Activated T-helper 1 cell treated with anti-CD3 and anti-CD28 coated beads, Interleukin-12 subunit alpha, Interleukin-12 subunit beta, Interleukin-2, Interleukin-4 antibody, amounts not matched to agents 30 ng/mL and 10 ng/mL and 1 ng/mL, durations not matched to agents 14 hours and 24 hours and 36 hours (primary cell): ENCODE results near the gene KCTD2. TPM values are rescaled to one million over a fixed set of nuclear protein-coding genes. Genes with fewer than 3 reads are reported as not detected.

Experiments used
- DNase-seq: peaks from one replicate; pipeline ENCODE4 v3.0.0; 2021; ENCODE audit warnings: low spot score
- H3K27ac Mint-ChIP-seq: one replicate; pipeline ENCODE4 v1.8.0; 2021; ENCODE audit warnings: mild to moderate bottlenecking, mixed read lengths
- H3K27me3 Mint-ChIP-seq: one replicate; pipeline ENCODE4 v1.8.0; 2022; ENCODE audit warnings: mild to moderate bottlenecking, moderate library complexity, mixed read lengths; ENCODE audit not compliant: insufficient read depth
- H3K36me3 Mint-ChIP-seq: one replicate; pipeline ENCODE4 v1.8.0; 2021; ENCODE audit warnings: low read depth, mixed read lengths
- H3K4me1 Mint-ChIP-seq: one replicate; pipeline ENCODE4 v1.8.0; 2021; ENCODE audit warnings: low read depth, mixed read lengths
- H3K4me3 Mint-ChIP-seq: one replicate; pipeline ENCODE4 v1.8.0; 2021; ENCODE audit warnings: mild to moderate bottlenecking, moderate library complexity, mixed read lengths
- H3K9me3 Mint-ChIP-seq: one replicate; pipeline ENCODE4 v1.8.0; 2021; ENCODE audit warnings: mixed read lengths
- intact Hi-C: fragments of 100-400 bp; cut with micrococcal nuclease; formaldehyde crosslinking; loops from one replicate; pipeline ENCODE4 v1.15.1; 2024
- total RNA-seq: library from RNA; stranded (reverse); gene quantifications from 2 replicates; pipeline ENCODE4 v1.2.3, GENCODE V29; 2022

Gene KCTD2
- total RNA-seq, 1 donor from 2014 or later = 21.2 TPM

GRCh38 chr17:75088465-75089417 lies 41.7 kb downstream of the KCTD2 start:
- H3K27ac Mint-ChIP-seq = peak overlapping the region; percentile 42
- H3K9me3 Mint-ChIP-seq = no peaks in the 10 kb centered on the region
- H3K36me3 Mint-ChIP-seq = no peaks in the 10 kb centered on the region
- peak overlapping the region; percentile 80 for H3K4me3 Mint-ChIP-seq
- intact Hi-C loops = loop anchor here (5.0 kb wide), 2 partner anchors 41 to 106 kb away; partner anchors contain the start of genes ATP5PD and KCTD2
- DNase-seq = no peak
- no peaks in the 10 kb centered on the region for H3K27me3 Mint-ChIP-seq
- peaks cover 33% of the 10 kb centered on the region for H3K4me1 Mint-ChIP-seq

- H3K27ac Mint-ChIP-seq = no peak overlapping the region
- H3K9me3 Mint-ChIP-seq = no peaks in the 10 kb centered on the region
- intact Hi-C loops = no loop called here
- no peak overlapping the region for H3K4me3 Mint-ChIP-seq
- no peaks in the 10 kb centered on the region for H3K27me3 Mint-ChIP-seq
- no peaks in the 10 kb centered on the region for H3K36me3 Mint-ChIP-seq
- DNase-seq = no peak
- peaks cover 26% of the 10 kb centered on the region for H3K4me1 Mint-ChIP-seq
Observed at GRCh38 chr17:75090871-75091854, 44.1 kb downstream of the KCTD2 start.

GRCh38 chr17:75091855-75092327 lies 44.9 kb downstream of the KCTD2 start:
- no peak for DNase-seq
- Mint-ChIP-seq H3K27me3 (no peaks in the 10 kb centered on the region), H3K27ac (no peak overlapping the region), H3K9me3 (no peaks in the 10 kb centered on the region), H3K4me1 (peaks cover 20% of the 10 kb centered on the region), H3K4me3 (no peak overlapping the region), H3K36me3 (no peaks in the 10 kb centered on the region)
- intact Hi-C loops = no loop called here

- peaks cover 3% of the 10 kb centered on the region for H3K36me3 Mint-ChIP-seq
- H3K27me3 Mint-ChIP-seq = peaks cover 2% of the 10 kb centered on the region
- H3K9me3 Mint-ChIP-seq = no peaks in the 10 kb centered on the region
- no peak overlapping the region for H3K27ac Mint-ChIP-seq
- H3K4me3 Mint-ChIP-seq = no peak overlapping the region
- no peak for DNase-seq
- H3K4me1 Mint-ChIP-seq = peaks cover 19% of the 10 kb centered on the region
- intact Hi-C loops = no loop called here
Observed at GRCh38 chr17:75093548-75094158, 46.6 kb downstream of the KCTD2 start.

DNA sequence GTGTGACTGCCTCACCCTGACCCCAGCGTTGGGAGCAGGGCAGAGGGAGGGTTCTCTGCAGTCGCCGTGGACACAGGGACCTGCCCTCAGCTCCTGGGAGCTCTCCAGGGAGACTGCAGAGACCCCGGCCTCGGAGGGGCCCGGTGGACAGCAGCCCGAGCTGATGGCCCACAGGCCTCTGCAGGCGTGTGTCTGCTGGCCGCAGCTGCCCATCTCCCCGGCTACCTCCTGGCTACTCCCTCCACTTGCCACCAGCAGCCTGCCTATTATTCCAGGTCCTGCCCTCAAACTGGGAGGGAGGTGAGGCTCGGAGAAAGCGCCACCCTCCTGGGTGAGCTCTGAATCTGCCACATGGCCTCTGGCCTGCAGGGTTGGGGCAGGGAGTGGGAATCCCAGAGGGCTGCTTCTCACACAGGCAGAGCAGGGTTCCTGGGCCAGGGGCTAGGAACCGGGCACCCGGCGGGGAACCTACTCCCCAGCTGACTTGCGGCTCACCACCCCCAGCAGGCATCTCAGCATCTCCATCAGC lies 47.9 kb downstream of the KCTD2 start:
- DNase-seq = no peak
- no peak overlapping the region for H3K4me3 Mint-ChIP-seq
- peaks cover 9% of the 10 kb centered on the region for H3K4me1 Mint-ChIP-seq
- no peak overlapping the region for H3K27ac Mint-ChIP-seq
- intact Hi-C loops = no loop called here
- peaks cover 3% of the 10 kb centered on the region for H3K36me3 Mint-ChIP-seq
- H3K27me3 Mint-ChIP-seq = peaks cover 2% of the 10 kb centered on the region
- no peaks in the 10 kb centered on the region for H3K9me3 Mint-ChIP-seq

- H3K27ac Mint-ChIP-seq = no peak overlapping the region
- H3K9me3 Mint-ChIP-seq = no peaks in the 10 kb centered on the region
- intact Hi-C loops = no loop called here
- H3K36me3 Mint-ChIP-seq = peaks cover 3% of the 10 kb centered on the region
- H3K4me3 Mint-ChIP-seq = no peak overlapping the region
- no peak for DNase-seq
- peaks cover 2% of the 10 kb centered on the region for H3K27me3 Mint-ChIP-seq
- H3K4me1 Mint-ChIP-seq = peaks cover 9% of the 10 kb centered on the region
Observed at GRCh38 chr17:75096082-75096625, 49.1 kb downstream of the KCTD2 start.

DNA sequence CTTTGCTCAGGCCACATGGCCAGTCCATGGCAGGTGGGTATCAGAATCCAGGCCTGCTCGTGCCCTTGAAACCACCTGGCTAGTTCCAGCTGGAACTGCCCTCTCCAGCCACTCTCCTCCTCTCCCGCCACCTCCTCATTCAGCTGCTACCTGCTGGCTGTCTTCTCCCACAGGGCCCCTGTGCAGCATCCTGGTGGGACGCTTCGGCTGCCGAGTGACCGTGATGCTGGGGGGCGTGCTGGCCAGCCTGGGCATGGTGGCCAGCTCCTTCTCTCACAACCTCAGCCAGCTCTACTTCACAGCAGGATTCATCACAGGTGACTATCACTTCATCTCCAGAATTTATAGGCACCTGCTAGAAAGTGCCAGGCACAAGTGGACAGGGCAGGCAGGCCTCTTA lies 50.8 kb downstream of the KCTD2 start:
- Mint-ChIP-seq H3K36me3 (peaks cover 5% of the 10 kb centered on the region), H3K9me3 (no peaks in the 10 kb centered on the region), H3K27me3 (peaks cover 2% of the 10 kb centered on the region), H3K4me1 (no peaks in the 10 kb centered on the region), H3K27ac (no peak overlapping the region), H3K4me3 (no peak overlapping the region)
- intact Hi-C loops = no loop called here
- DNase-seq = no peak

GRCh38 chr17:75098861-75099260 lies 51.8 kb downstream of the KCTD2 start:
- DNase-seq = no peak
- Mint-ChIP-seq H3K9me3 (no peaks in the 10 kb centered on the region), H3K27ac (no peak overlapping the region), H3K4me1 (no peaks in the 10 kb centered on the region), H3K36me3 (peaks cover 5% of the 10 kb centered on the region), H3K27me3 (peaks cover 2% of the 10 kb centered on the region), H3K4me3 (no peak overlapping the region)
- intact Hi-C loops = no loop called here

DNA sequence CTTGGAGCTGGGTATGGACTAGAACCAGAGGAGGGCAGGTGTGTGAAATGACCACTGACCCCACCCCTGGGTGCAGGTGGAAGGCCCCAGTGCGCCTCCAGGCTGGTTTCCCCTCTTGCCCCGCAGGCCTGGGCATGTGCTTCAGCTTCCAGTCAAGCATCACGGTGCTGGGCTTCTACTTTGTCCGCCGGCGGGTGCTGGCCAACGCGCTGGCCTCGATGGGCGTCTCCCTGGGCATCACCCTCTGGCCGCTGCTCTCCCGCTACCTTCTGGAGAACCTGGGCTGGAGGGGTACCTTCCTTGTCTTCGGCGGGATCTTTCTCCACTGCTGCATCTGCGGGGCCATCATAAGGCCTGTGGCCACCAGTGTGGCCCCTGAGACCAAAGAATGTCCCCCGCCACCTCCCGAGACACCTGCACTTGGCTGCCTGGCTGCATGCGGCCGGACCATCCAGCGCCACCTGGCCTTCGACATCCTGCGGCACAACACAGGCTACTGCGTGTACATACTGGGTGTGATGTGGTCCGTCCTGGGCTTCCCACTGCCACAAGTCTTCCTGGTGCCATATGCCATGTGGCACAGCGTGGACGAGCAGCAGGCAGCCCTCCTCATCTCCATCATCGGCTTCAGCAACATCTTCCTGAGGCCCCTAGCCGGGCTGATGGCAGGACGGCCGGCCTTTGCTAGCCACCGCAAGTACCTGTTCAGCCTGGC lies 53.0 kb downstream of the KCTD2 start:
- intact Hi-C loops = no loop called here
- H3K9me3 Mint-ChIP-seq = no peaks in the 10 kb centered on the region
- H3K27me3 Mint-ChIP-seq = peaks cover 2% of the 10 kb centered on the region
- no peak overlapping the region for H3K27ac Mint-ChIP-seq
- H3K36me3 Mint-ChIP-seq = peaks cover 5% of the 10 kb centered on the region
- H3K4me3 Mint-ChIP-seq = no peak overlapping the region
- H3K4me1 Mint-ChIP-seq = no peaks in the 10 kb centered on the region
- no peak for DNase-seq

DNA sequence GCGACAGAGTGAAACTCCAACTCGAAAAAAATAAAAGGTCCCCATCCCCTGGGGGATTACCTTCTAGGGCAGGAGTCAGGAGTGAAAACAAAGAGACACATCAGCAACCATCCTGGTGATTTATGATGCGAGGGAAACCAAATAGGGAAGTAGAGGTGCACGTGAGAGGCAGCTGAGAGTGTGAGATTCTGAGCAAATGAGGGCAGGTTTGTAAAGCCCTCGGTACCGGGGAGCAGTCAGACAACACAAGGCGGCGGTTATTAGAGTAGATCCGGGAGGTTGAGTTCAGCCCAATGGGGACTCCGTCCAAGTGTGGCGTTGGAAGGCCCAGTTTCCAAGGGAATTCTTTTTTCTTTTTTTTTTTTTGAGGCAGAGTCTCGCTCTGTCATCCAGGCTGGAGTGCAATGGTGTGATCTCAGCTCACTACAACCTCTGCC lies 55.4 kb downstream of the KCTD2 start:
- H3K27ac Mint-ChIP-seq = no peak overlapping the region
- H3K4me3 Mint-ChIP-seq = no peak overlapping the region
- peaks cover 5% of the 10 kb centered on the region for H3K36me3 Mint-ChIP-seq
- H3K27me3 Mint-ChIP-seq = peaks cover 2% of the 10 kb centered on the region
- intact Hi-C loops = no loop called here
- H3K9me3 Mint-ChIP-seq = no peaks in the 10 kb centered on the region
- no peak for DNase-seq
- H3K4me1 Mint-ChIP-seq = no peaks in the 10 kb centered on the region

DNA sequence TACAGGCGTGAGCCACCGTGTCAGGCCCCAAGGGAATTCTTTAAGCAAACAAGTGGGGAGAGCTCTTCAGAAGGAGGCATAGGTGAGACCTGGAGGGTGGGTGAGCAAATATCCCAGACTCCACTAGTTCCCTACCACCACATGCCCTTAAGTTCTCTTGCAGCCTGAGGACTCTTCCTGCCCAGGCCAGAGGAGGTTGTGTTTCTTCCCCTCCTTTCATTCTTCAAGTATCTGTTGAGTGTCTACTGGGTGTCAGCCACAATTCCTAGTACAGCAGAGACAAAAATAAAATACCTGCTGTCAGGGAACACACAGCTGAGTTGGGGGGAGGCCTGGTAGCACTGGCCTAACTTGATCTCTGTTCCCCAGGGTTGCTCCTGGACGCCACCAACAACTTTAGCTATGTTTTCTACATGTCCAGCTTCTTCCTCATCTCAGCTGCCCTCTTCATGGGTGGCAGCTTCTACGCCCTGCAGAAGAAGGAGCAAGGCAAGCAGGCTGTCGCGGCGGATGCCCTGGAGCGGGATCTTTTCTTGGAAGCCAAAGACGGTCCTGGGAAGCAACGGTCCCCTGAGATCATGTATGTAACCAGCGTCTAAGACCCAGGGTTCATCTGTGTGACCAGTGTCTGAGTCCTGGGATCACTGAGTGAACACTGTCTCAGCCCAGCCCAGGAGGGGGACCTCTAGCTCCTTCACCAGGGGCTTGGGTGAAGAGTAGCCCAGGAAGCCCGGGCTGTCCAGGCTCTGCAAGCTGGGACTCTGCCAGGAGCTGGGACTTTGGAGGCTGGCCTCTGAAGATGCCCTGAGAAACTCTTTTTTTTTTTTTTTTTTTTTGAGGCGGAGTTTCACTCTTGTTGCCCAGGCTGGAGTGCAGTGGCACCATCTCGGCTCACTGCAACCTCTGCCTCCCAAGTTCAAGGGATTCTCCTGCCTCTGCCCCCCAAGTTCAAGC lies 56.9 kb downstream of the KCTD2 start:
- Mint-ChIP-seq H3K4me3 (no peak overlapping the region), H3K9me3 (no peaks in the 10 kb centered on the region), H3K36me3 (peaks cover 1% of the 10 kb centered on the region), H3K4me1 (peaks cover 7% of the 10 kb centered on the region), H3K27me3 (no peaks in the 10 kb centered on the region), H3K27ac (no peak overlapping the region)
- intact Hi-C loops = no loop called here
- DNase-seq = no peak
